Stimulated activated CD4-positive, alpha-beta T cell treated with anti-CD3 and anti-CD28 coated beads, TNF-alpha, amount 100 ng/mL, for 24 hours (primary cell): ENCODE measurements around the gene RITA1.

Source experiments
- DNase-seq, 3 experiments: peaks; one replicate each; pipeline ENCODE4 v3.0.0-alpha.2; 2020; ENCODE audit warnings: low read depth in 3 of 3

RITA1 gene

DNA sequence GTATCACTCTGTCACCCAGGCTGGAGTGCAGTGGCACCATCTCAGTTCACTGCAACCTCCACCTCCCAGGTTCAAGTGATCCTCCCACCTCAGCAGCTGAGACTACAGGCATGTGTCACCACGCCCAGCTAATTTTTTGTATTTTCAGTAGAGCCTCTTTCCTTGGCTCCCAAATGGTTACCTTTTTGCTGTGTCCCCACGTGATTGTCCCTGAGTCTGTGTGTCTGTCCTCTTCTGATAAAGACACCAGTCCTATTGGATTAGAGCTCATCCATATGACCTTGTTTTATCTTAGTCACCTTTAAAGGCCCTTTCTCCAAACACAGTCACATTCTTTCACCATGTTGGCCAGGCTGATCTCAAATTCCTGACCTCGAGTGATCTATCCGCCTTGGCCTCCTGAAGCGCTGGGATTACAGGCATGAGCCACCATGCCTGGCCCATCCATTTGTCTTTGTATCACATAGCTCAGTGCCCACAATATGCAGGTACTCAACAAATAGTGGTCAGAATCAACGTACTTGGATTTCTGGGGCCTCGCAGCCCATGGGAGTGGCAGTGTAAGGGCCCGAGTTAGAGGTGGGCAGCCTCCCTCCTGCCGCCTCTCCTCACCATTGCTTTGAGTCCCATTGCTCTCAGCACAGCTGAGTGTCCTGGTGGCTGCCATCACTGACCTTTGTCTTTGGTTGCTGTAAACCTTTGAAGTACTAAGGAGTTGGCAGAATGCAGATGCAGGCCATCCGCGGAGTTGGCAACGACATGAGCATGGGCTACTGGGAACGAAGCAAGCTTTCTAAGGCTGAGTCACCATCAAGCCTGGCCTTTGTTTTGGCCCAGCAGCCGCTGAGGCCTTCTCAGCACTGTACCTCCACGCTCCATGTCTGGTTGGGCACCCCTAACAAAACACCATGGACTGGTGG lies 45.1 kb downstream of the RITA1 start:
- no peak for DNase-seq

DNA sequence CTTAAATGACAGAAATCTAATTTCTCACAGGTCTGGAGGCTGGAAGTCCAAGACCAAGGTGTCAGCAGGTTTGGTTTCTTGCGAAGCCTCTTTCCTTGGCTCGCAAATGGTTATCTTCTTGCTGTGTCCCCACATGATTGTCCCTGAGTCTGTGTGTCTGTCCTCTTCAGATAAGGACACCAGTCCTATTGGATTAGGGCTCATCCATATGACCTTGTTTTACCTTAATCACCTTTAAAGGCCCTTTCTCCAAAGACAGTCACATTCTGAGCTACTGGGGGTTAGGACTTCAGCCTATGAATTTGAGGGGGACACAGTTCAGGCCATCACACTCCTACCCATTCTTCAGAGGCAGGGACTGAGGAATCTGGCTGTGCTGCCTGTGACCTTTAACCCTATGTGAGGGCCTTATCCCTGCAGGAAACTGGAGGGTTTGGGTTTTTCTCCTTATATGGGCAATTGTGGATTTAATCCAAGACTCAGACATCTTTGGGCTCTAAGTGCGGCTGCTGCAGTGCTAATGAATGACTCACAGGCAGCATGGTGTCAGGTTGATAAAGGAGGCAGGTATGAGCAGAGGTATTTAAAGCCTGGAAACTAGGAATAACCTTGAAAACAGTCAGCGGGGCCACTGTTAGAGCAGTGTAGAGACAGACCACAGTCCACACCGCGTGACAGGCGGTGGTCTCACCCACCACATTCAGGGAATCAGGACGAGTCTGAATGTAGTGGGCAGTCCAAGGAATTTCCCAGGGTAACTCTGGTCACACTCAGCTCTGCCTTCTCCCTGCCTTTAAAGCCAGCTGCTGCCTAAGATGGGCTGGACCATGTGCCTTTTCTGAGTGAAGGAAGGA lies 45.9 kb downstream of the RITA1 start:
- DNase-seq, result no peak

- no peak for DNase-seq
Measured at GRCh38 chr12:113232089-113232839, 46.7 kb downstream of the RITA1 start.

DNA sequence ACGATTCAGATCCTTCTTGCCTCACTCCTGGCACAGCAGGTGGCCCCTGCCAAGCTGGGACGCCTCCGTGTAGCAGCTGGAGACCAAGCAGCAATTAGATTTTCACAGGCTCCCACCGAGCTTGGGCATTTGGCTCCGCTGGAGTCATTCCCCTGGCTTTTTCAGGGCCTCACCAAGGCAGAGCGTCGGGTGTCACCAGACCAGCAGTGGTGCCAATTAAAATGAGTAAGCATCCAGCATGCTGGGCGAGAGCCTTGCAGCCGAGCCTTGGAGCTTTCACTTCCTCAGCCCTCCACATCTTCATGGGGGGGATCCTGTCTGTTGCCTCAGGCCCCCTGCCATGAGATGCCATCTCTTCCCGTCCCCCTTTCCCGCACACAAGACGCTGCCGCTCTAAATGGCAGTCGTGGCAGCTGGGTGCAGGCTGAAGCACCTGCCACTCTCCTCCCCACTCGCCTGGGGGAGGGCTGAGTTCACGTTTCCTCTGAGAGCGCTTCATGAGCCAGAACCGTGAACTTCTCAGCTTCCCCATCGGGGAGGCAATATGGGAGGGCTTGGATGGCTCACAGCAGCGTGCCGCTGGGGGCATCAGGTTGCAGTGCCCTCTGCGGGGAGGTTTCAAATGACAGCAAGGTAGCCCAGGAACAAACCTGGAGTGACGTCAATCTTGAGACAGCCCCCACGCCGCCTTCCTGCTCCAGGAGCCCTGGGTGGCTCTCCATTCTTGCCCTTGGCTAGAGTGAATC lies 47.5 kb downstream of the RITA1 start:
- DNase-seq, result peak; percentile 21 to 57 (median 33)

DNA sequence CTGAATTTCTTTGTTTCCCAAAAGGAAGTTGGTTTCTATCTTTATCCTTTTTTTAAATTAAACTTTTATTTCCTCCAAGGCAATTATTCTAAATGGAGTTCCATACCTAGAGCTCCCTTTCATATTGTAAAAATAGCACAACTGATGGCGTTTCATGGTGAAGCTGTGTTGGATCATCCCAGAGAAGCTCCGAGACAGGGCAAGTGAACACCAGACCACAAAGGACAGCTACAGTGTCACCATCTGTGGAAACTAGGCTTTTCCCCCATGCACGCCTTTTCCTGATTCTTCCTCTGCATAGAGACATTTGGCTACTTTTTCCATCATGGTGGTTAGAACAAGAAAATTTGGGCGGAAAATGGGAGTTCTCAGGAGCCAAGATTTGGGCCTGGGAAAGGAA lies 48.4 kb downstream of the RITA1 start:
- DNase-seq, result no peak

DNA sequence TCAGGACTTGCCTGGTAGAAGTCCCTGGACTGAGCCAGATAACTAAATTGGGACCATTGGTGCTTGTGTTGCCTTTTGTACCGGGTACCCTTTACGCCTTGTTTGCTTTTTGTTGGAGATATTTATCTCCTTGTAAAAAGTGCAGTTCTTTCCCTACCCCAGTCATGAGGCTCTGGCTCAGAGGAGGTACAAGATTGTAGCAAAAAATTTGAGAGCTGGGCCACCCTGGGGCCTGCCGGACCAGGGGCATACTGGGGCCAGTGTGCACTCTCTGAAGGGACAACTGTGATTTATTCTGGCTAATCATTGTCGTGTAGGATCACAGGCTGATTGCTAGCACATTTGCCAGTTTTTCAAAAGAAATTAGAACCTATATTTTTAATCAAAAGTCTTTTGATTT lies 49.0 kb downstream of the RITA1 start:
- DNase-seq, result no peak

GRCh38 chr12:113235976-113236375 lies 50.5 kb downstream of the RITA1 start:
- DNase-seq, result no peak

- DNase-seq, result no peak
Measured at GRCh38 chr12:113236539-113237399, 51.2 kb downstream of the RITA1 start.

GRCh38 chr12:113237748-113238147 lies 52.2 kb downstream of the RITA1 start:
- no peak for DNase-seq

GRCh38 chr12:113238309-113238708 lies 52.8 kb downstream of the RITA1 start:
- DNase-seq, result no peak

DNA sequence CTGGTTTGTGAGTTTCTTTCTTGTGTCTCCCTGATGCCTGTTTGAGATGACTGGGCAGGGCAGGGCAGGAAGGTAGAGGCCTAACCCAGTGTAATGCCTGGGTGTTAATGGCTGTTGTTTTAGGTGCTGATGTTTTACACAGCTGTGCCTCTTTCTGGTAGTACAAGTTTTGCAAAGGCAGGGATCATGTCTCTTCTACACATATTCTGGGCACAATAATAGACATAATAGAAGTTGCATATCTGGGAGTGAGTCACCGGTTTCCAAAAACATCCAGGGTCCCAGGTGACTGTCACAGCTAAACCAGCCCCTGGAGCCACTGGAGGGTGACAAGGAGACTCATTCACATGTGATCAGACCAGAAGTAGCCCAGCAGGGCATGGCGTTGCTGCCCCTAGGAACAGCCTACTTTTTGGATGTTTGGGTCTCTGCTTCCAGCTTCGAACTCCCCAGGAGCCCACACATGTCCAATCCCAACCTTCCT lies 53.8 kb downstream of the RITA1 start:
- no peak for DNase-seq

- no peak for DNase-seq
Measured at GRCh38 chr12:113239811-113240331, 54.4 kb downstream of the RITA1 start.

- no peak for DNase-seq
Measured at GRCh38 chr12:113240395-113240794, 54.9 kb downstream of the RITA1 start.

- DNase-seq, result no peak
Measured at GRCh38 chr12:113241191-113242025, 55.9 kb downstream of the RITA1 start.
